PC-3 (cell line): ENCODE measurements around the gene KRT8.

Experiments
- CTCF ChIP-seq: fragments of 300-600 bp; sonication (generic); conservative IDR thresholded peaks from 2 replicates; pipeline ENCODE4 v1.5.1; 2017; ENCODE audit warnings: antibody characterized with exemption, low read depth, mild to moderate bottlenecking, low read length
- EZH2 ChIP-seq: fragments of 300-600 bp; sonication (generic); IDR thresholded peaks from one replicate; pipeline ENCODE4 v1.6.1; 2017; ENCODE audit warnings: antibody characterized with exemption, mild to moderate bottlenecking, low read length; ENCODE audit not compliant: unreplicated experiment
- EZH2phosphoT487 ChIP-seq: fragments of 300-600 bp; sonication (generic); IDR thresholded peaks from 2 replicates; pipeline ENCODE4 v1.6.1; 2018; ENCODE audit warnings: mild to moderate bottlenecking, antibody characterized with exemption, low read length, borderline replicate concordance

- TF ChIP-seq EZH2 (no peak), CTCF (no peak), EZH2phosphoT487 (no peak)
Measured at GRCh38 chr12:52876372-52876771, 28.5 kb downstream of the KRT8 start.
